ENCODE data around the gene NEGR1. TPM values are rescaled to one million over a fixed set of nuclear protein-coding genes. Genes with fewer than 3 reads are reported as not detected.

NEGR1 gene
- total RNA-seq, 4 donors from 2014 or later: 1.6 to 4.7 (median 2.3) TPM

GRCh38 chr1:71640998-71641397 is 641.3 kb downstream of the NEGR1 start:
- Histone ChIP-seq H3K27me3 (no peaks in the 10 kb centered on the region), H3K9me3 (no peaks in the 10 kb centered on the region), H3K36me3 (no peaks in the 10 kb centered on the region), H3K4me1 (no peaks in the 10 kb centered on the region), H3K27ac (no peak overlapping the region), H3K4me3 (no peak overlapping the region)
- TF ChIP-seq POLR2A (IDR thresholded peaks at IDR 0.05) (no peak), CTCF (IDR thresholded peaks at IDR 0.05) (no peak)
- DNase-seq: no peak

GRCh38 chr1:71640116-71640515 is 642.2 kb downstream of the NEGR1 start:
- H3K4me3 ChIP-seq: no peak overlapping the region
- H3K27ac ChIP-seq: no peak overlapping the region
- no peaks in the 10 kb centered on the region for H3K4me1 ChIP-seq
- H3K27me3 ChIP-seq: no peaks in the 10 kb centered on the region
- H3K36me3 ChIP-seq: no peaks in the 10 kb centered on the region
- TF ChIP-seq CTCF (IDR thresholded peaks at IDR 0.05): no peak
- no peak for TF ChIP-seq POLR2A (IDR thresholded peaks at IDR 0.05)
- no peaks in the 10 kb centered on the region for H3K9me3 ChIP-seq
- DNase-seq: no peak

GRCh38 chr1:71638081-71638766 is 644.1 kb downstream of the NEGR1 start:
- no peak overlapping the region for H3K4me3 ChIP-seq
- TF ChIP-seq CTCF (IDR thresholded peaks at IDR 0.05) (no peak), POLR2A (IDR thresholded peaks at IDR 0.05) (no peak)
- no peaks in the 10 kb centered on the region for H3K27me3 ChIP-seq
- H3K4me1 ChIP-seq: no peaks in the 10 kb centered on the region
- H3K9me3 ChIP-seq: no peaks in the 10 kb centered on the region
- H3K36me3 ChIP-seq: no peaks in the 10 kb centered on the region
- no peak for DNase-seq
- H3K27ac ChIP-seq: no peak overlapping the region

GRCh38 chr1:71635568-71635967 is 646.8 kb downstream of the NEGR1 start:
- no peaks in the 10 kb centered on the region for H3K9me3 ChIP-seq
- TF ChIP-seq CTCF (IDR thresholded peaks at IDR 0.05) (no peak), POLR2A (IDR thresholded peaks at IDR 0.05) (no peak)
- H3K36me3 ChIP-seq: no peaks in the 10 kb centered on the region
- H3K27me3 ChIP-seq: no peaks in the 10 kb centered on the region
- H3K27ac ChIP-seq: no peak overlapping the region
- H3K4me1 ChIP-seq: no peaks in the 10 kb centered on the region
- H3K4me3 ChIP-seq: no peak overlapping the region
- no peak for DNase-seq

- H3K4me1 ChIP-seq: no peaks in the 10 kb centered on the region
- H3K27ac ChIP-seq: no peak overlapping the region
- no peaks in the 10 kb centered on the region for H3K27me3 ChIP-seq
- no peak for DNase-seq
- TF ChIP-seq CTCF (IDR thresholded peaks at IDR 0.05) (no peak), POLR2A (IDR thresholded peaks at IDR 0.05) (no peak)
- H3K36me3 ChIP-seq: no peaks in the 10 kb centered on the region
- no peaks in the 10 kb centered on the region for H3K9me3 ChIP-seq
- no peak overlapping the region for H3K4me3 ChIP-seq
Measured at GRCh38 chr1:71634159-71634558, 648.2 kb downstream of the NEGR1 start.

GRCh38 chr1:71630073-71630472 is 652.3 kb downstream of the NEGR1 start:
- Histone ChIP-seq H3K9me3 (no peaks in the 10 kb centered on the region), H3K27me3 (no peaks in the 10 kb centered on the region), H3K36me3 (no peaks in the 10 kb centered on the region), H3K27ac (no peak overlapping the region), H3K4me1 (no peaks in the 10 kb centered on the region), H3K4me3 (no peak overlapping the region)
- DNase-seq: no peak
- TF ChIP-seq CTCF (IDR thresholded peaks at IDR 0.05) (no peak), POLR2A (IDR thresholded peaks at IDR 0.05) (no peak)

All from Peyer's patch (tissue), 4 donors.